K562 (cell line): ENCODE results near the gene TMEM205. TPM values are rescaled to one million over a fixed set of nuclear protein-coding genes. Genes with fewer than 3 reads are reported as not detected.

Source experiments
- CEBPZ ChIP-seq: fragments of 150-350 bp; IDR thresholded peaks from 2 replicates; pipeline ENCODE4 v1.6.1; 2014; ENCODE audit warnings: low read depth, mild to moderate bottlenecking, low read length, borderline replicate concordance
- EGR1 ChIP-seq: fragments of 450-650 bp; conservative IDR thresholded peaks from 2 replicates; pipeline ENCODE4 v1.6.1; 2017; ENCODE audit warnings: mild to moderate bottlenecking
- FOS ChIP-seq: IDR thresholded peaks from 3 replicates; pipeline ENCODE4 v1.6.1; 2011; ENCODE audit not compliant: insufficient read length; ENCODE audit errors: extremely low read depth
- KAT7 ChIP-seq: sonication (generic); formaldehyde crosslinking; IDR thresholded peaks from 2 replicates; pipeline ENCODE4 v1.8.0; 2022; ENCODE audit warnings: missing genetic modification reagents, mild to moderate bottlenecking, borderline replicate concordance
- MED1 ChIP-seq: sonication (generic); formaldehyde crosslinking; IDR thresholded peaks from 2 replicates; pipeline ENCODE4 v1.8.1; 2023; ENCODE audit warnings: missing genetic modification reagents, borderline replicate concordance
- NEUROD1 ChIP-seq: fragments of 150-350 bp; IDR thresholded peaks from 2 replicates; pipeline ENCODE4 v1.6.1; 2014; ENCODE audit warnings: borderline replicate concordance, low read length, low read depth; ENCODE audit not compliant: partially characterized antibody
- PBX2 ChIP-seq, 2 experiments: IDR thresholded peaks in 1 of 2; conservative IDR thresholded peaks in 1 of 2; 2 replicates each; pipeline ENCODE4 v1.6.1; 2016; ENCODE audit warnings: low read depth in 2 of 2, mild to moderate bottlenecking in 1 of 2, missing compliant biosample characterization in 1 of 2, missing genetic modification characterization in 1 of 2, moderate library complexity in 1 of 2
- POLR2G ChIP-seq: fragments of 200-400 bp; formaldehyde crosslinking; IDR thresholded peaks from 2 replicates; pipeline ENCODE4 v1.6.1; 2017; ENCODE audit warnings: low read depth, mild to moderate bottlenecking, antibody characterized with exemption, low read length, moderate library complexity
- RBBP5 ChIP-seq: fragments of 200-600 bp; sonication (generic); IDR thresholded peaks from 2 replicates; pipeline ENCODE4 v1.6.1; 2012; ENCODE audit warnings: borderline replicate concordance, mild to moderate bottlenecking, low read length, control low read depth, inconsistent platforms; ENCODE audit not compliant: insufficient read depth, poor library complexity, severe bottlenecking
- TRIM28 ChIP-seq: fragments of 450-650 bp; IDR thresholded peaks from 2 replicates; pipeline ENCODE4 v1.6.1; 2017
- VEZF1 ChIP-seq: fragments of 200-800 bp; sonication (Bioruptor generic); IDR thresholded peaks from 2 replicates; pipeline ENCODE4 v1.6.1; 2017; ENCODE audit warnings: missing genetic modification characterization, missing compliant biosample characterization
- ZBTB11 ChIP-seq, 3 experiments: fragments of 200-800 bp in 1 of 3; fragments of 250-450 bp in 1 of 3; fragments of 450-650 bp in 1 of 3; sonication (Bioruptor Pico) in 1 of 3; sonication (Bioruptor generic) in 1 of 3; formaldehyde crosslinking in 1 of 3; IDR thresholded peaks; 2 replicates each; pipeline versions ENCODE4 v1.6.1 to v1.8.0; 2016 to 2022; ENCODE audit warnings: mild to moderate bottlenecking in 2 of 3, missing genetic modification characterization in 2 of 3, missing compliant biosample characterization in 1 of 3, moderate library complexity in 1 of 3
- polyA plus RNA-seq, 8 experiments: library from polyadenylated mRNA; depleted of rRNA in 4 of 8; stranded (reverse) in 5 of 8; unstranded in 3 of 8; fragments of >200 nt; fragmentation: Nextera tagmentation in 2 of 8; fragmentation: Illumina TruSeq in 1 of 8; extraction: Ambion mirVana in 2 of 8; extraction: Trizol in 1 of 8; gene quantifications; 2 replicates each; pipeline versions ENCODE4 v1.2.1 to v1.2.3, GENCODE V29; 2011 to 2014; ENCODE audit warnings: inconsistent platforms in 1 of 8, missing spikeins in 1 of 8
- total RNA-seq, 7 experiments: library from RNA; depleted of rRNA in 6 of 7; stranded (reverse); fragments of >200 nt in 6 of 7; fragmentation: Illumina TruSeq in 2 of 7; extraction: Trizol in 2 of 7; gene quantifications; 2 replicates each; pipeline versions ENCODE4 v1.2.1 to v1.2.3, GENCODE V29; 2011 to 2021; ENCODE audit warnings: low replicate concordance in 1 of 7

The TMEM205 gene
- total and polyA plus RNA-seq, 9 of the 15 experiments (the other 6 are each of a cell fraction or from before 2014, with no cell fraction given) = 21.3 to 81.5 (median 44.1) TPM

GRCh38 chr19:11346104-11346940 is at the start of gene TMEM205, which contains the start of gene CCDC159 (continued):
- TF ChIP-seq RBBP5 (peak; percentile 76), TRIM28 (no peak), EGR1 (peak; percentile 37; the same call in 1 of the 2 replicates), CEBPZ (peak; percentile 95), PBX2 (CRISPR knock-in tag; IDR thresholded peaks at IDR 0.05; ENCODE audit: low read depth) (no peak), PBX2 (tag; conservative IDR thresholded peaks at IDR 0.05; ENCODE audit: low read depth) (peak; percentile 72; the same call in 1 of the 2 replicates), FOS (peak; percentile 90), KAT7 (CRISPR knock-in tag) (0 out of 2 replicates have a peak, but pooled peaks have one; percentile 35), MED1 (CRISPR knock-in tag) (no peak), NEUROD1 (peak; percentile 92), ZBTB11 (CRISPR knock-in tag; IDR thresholded peaks at IDR 0.05) (no peak), POLR2G (peak; percentile 46; the same call in 1 of the 2 replicates), VEZF1 (CRISPR knock-in tag) (peak; percentile 45; the same call in 1 of the 2 replicates)
